Prostate gland (tissue), 2 donors: ENCODE results near the gene SCTR.

Source experiments
- CTCF ChIP-seq, 4 experiments: fragments of 200-600 bp in 2 of 4; fragments of 450-650 bp in 2 of 4; sonication (generic) in 2 of 4; IDR thresholded peaks; 1 replicate in 3 of 4; 2 replicates in 1 of 4; pipeline ENCODE4 v1.5.1; 2016 to 2019; ENCODE audit warnings: antibody characterized with exemption in 4 of 4, mild to moderate bottlenecking in 2 of 4, moderate library complexity in 2 of 4
- POLR2AphosphoS5 ChIP-seq: sonication (generic); formaldehyde crosslinking; IDR thresholded peaks from one replicate; pipeline ENCODE4 v1.6.1; 2017; ENCODE audit warnings: antibody characterized with exemption

DNA sequence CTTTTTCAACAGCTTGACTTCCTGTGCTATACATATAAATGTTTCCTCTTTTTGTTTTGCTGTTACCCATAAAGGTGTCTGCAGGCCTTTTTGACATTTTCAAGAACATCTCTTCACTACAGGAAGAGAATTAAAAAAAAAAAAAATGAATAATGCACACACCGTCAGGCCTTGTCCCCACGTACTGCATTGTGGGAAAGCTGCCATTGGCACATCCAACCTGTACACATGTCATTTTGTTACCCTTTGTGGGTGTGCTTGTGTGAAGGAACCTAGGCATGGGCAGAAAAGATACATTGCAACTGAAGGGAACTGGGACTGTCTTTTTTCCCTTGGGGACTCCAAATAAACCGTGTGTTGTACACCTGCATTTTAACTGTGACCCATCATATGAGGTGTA, 109.4 kb downstream of the SCTR start:
- TF ChIP-seq CTCF (IDR thresholded peaks at IDR 0.05) (no peak), POLR2AphosphoS5 (no peak)
